GM18499 (cell line): ENCODE results near the gene AFF1.

Source experiments
- ATAC-seq: cut with Tn5 transposase; IDR thresholded peaks from one replicate; pipeline ENCODE4 v1.9.1; 2021; ENCODE audit warnings: moderate number of reproducible peaks; ENCODE audit not compliant: insufficient read depth, unreplicated experiment

AFF1 gene

DNA sequence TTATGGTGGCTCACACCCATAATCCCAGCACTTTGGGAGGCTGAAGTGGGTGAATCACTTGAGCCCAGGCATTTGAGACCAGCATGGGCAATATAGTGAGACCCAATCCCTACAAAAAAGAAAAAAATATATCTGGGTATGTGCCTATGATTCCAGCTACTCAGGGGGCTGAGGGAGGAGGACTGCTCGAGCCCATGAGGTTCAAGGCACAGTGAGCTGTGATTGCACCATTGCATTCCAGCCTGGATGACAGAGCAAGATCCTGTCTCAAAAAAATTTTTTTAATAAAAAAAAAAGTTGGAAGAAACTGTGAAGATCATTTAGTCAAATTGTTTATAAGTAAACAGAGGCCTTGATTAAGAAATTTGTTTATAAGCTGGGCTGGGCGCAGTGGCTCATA, 246.0 kb downstream of the AFF1 start:
- no peak for ATAC-seq

DNA sequence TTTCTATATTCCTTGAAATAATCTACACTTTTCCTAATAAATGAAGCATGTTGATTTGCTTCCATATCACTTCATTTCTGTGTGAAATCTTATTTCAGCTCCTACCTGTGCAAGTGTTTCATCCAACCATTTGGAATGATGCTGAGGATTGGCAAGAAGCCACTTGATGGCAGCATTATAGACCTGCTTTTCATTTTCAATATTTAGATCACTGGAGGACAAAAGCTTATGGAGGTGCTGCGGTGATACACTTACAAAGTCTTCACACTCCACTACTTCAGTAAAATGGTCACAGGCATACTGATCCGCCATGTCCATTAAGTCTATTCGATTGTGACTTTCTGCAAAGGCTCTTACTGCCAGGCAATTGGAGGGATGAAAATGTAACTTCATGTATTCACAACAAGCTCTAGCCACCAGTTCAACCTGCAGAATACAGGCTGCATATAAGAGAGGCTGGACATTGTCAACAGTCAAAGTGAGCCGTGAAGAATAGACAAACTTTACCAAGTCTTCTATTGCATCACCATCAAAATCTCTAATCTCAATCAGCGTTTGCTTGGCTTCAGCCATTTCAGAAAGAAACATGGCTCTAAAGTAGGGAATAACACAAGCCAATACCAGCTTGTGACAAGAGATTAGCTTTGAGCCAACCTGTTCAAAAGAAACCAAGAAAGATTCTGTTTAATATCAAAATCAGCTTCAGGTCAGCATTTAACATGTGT, 250.5 kb downstream of the AFF1 start:
- ATAC-seq = no peak

DNA sequence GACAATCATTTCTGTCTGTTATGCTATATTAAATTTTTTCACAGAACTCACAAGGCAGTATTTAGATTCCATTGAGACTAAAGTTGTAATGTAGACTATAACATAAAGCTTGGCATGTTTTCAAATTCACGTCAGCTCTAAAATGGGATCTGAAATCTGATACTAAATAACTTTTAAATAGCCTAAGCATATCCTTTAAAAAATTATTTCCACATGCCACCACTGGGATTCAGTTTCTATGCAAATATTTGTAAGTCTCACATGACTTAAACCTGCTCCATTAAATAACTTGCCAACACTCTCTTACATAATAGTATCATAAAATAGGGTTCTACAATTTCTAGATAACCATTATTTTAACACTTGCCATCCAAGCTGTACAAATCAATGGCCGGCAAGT, 253.2 kb downstream of the AFF1 start:
- no peak for ATAC-seq

DNA sequence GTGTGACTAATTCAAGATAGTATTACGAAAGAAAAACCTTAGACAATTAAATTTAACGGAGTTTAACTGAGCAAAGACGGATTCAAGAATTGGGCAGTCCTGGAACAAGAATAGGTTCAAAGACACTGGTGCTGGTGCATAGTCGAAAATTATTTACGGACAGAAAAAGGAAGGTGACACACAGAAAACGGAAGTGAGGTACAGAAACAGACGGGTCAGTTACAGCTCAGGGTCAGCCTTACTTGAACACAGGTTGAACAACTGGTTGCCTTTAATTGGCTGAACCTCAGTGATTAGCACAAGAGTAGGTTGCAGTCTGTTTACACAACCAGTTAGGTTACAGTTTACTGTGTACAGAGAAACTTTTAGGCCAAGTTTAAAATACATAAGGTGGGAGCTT, 254.1 kb downstream of the AFF1 start:
- ATAC-seq = no peak
